UCSD-AML1 (cell line): ENCODE data around the gene EHMT1.
"Not testable (repeated sequence)": the region's sequence is repeated elsewhere in the genome, so short reads cannot be mapped to it uniquely, and the experiment has no call there.

Source experiments
- DNase-seq: peaks from one replicate; lab custom pipeline; 2025; ENCODE audit not compliant: unreplicated experiment; lab: John Stamatoyannopoulos, UW

EHMT1 gene

GRCh38 chr9:137838576-137838975, 219.8 kb downstream of the EHMT1 start:
- DNase-seq: no peak

DNA sequence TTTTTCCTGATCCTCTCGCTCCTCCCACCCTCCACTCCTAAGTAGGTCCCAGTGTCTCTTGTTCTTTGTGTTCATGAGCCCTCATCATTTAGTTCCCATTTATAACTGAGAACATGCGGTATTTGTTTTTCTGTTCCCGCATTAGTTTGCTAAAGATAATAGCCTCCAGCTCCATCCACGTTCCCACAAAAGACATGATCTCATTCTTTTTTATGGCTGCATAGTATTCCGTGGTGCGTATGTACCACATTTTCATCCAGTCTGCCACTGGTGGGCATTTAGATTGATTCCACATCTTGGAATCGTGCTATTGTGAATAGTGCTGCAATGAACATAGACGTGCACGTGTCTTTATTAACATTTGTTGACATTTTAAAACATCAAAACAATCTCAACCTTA, 224.6 kb downstream of the EHMT1 start:
- no peak for DNase-seq

- DNase-seq: no peak
Observed at GRCh38 chr9:137851516-137852267, 232.9 kb downstream of the EHMT1 start.

- no peak for DNase-seq
Observed at GRCh38 chr9:137853392-137853995, 234.7 kb downstream of the EHMT1 start.

DNA sequence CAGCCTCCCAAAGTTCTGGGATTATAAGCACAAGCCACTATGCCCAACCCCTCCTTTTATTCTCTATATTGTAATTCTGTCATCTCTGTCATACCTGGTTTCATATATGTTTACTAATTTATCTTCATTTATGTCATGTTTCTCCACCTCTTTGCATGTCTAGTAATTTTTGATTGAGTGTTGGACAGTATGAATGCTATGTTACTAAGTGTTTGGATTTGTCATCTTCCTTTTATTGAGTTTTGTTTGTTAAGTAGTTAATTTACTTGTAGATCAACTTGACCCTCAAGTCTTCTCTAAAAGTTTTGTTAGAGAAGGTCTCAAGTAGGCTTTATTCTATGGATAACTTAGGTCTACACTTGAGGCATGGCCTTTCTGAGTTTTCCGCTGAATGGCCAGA, 241.6 kb downstream of the EHMT1 start:
- DNase-seq: no peak

GRCh38 chr9:137865581-137866145, 246.9 kb downstream of the EHMT1 start:
- DNase-seq: no peak

- no peak for DNase-seq
Observed at GRCh38 chr9:137866226-137867141, 247.7 kb downstream of the EHMT1 start.

DNA sequence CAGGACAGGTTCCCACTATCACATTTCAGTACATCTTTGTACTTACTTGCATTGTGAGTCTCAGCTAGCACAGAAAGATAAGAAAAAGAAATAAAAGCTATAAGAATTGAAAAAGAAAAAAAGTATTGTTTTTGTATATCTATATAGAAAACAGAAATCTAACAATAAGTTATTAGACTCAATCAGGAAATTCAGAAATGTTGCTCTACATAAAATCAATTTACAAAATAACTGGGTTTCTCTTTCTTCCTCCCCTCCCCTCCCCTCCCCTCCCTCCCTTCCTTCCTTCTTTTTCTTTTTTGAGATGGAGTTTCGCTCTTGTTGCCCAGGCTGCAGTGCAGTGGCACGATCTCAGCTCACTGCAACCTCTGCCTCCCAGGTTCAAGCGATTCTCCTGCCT, 251.6 kb downstream of the EHMT1 start:
- DNase-seq: no peak

DNA sequence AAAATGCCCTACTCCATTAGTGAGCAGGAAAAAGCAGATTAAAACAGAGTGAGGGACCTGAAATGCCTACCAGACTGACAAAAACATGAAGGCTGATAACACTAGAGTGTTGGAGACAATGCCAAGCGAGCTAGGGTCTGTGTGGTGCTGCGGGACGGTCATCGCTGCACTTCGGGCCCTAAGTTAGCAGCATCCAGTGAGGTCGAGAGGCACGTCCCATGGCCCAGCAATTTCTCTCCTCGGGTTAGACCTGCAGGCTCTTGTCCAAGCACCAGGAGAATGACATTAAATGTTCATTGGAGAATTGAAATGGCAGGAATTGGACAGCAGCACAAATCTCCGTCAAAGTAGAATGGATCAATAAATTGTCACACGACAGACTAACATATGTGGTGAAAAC, 253.5 kb downstream of the EHMT1 start:
- no peak for DNase-seq

DNA sequence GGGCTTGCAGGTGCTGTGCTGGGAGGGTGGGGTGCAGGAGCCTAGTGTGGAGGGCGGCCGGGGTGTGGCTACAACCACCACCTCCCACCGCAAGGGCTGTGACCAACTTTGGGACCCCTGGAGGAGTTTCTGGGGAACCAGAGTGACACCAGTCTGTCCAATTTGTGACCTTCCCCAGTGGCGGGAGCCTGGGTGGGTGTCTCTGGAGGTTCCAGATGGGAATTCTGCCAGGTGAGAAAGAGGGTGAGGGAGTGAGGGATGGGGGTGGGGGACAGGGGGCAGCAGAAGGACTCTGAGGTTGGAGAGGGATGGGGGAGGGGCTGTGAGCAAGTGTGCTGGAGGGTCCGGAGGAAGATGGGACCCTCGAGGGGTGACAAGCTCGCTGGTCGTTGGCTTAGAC, 254.6 kb downstream of the EHMT1 start:
- DNase-seq: no peak

DNA sequence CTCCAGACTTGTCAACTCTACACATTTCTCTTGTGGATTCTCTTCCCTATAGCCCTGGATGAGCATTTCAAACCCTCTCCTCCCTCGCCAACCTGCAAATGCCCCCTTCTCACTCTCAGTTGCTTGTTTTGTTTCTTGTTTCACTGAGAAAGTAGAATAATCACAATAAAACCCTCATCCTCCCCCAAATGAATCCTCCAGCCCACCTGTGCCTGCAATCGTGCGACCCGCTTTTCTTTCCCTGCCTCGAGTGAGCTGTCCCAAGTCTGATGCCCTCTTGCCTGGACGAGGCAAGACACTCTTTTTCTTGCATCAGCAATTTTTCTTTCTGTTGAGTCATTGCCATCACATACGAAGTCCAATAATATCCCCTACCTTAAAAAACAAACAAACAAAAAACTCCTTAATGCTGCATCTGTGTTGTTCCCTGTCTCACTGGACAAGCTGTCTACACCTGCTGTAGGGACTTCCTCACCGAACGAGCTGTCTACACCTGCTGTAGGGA, 255.1 kb downstream of the EHMT1 start:
- DNase-seq: no peak

DNA sequence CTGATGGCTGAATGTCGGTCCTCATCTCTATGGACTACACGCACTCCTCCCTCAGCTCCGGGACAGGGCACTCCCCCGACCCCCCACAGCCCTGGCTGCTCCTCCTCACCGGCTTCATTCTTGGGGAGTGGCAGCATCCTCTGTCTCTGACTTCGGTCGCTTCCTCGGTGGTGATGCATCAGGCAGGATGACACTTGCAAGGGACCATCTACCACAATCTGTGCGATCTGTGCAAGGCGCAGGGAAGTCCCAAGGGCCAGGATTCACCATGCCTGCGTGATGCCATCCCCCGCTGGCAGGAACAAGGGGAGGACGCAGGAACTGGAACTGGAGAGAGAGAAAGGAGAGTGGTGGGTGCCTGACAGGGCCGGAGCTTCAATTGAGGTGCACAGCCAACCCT, 256.5 kb downstream of the EHMT1 start:
- no peak for DNase-seq

GRCh38 chr9:137875846-137876245, 257.0 kb downstream of the EHMT1 start:
- no peak for DNase-seq

GRCh38 chr9:137876269-137876668, 257.5 kb downstream of the EHMT1 start:
- no peak for DNase-seq

DNA sequence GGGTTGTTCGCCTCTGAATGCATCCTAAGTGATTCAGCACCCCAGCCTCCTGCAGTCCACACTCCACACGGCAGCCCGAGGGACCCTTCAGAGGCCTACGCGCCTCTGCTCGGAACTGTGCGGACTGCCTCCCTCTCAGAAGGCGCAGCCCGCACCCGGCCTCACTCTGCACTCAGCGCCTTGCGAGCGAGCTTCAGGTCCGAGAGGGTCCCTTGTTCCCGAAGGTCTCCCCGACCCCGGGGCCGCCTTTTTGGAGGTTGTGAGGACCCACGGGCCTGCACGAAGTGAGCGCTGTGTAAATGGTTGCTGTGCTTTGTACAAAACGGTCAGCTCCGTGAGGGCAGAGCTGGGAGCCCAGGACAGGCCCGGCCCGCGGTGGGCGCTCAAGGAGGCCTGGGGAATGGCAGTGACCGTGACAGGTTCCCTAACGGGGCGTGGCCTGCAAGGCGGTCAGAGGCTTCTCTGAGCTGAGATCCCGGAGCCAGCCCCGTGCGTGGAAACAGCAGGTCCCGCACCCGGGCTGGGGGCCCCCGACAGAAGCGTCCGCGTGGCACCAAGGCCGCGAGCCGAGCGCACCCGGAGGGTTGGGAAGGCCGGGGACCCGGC, 258.1 kb downstream of the EHMT1 start:
- no peak for DNase-seq

- DNase-seq: not testable (repeated sequence)
Observed at GRCh38 chr9:137877506-137878122, 258.8 kb downstream of the EHMT1 start, which contains the start of gene CACNA1B. Gene CACNA1B, plus strand, starts transcription at chr9:137877782. Its CDS starts 152 bp downstream, at chr9:137877934.

DNA sequence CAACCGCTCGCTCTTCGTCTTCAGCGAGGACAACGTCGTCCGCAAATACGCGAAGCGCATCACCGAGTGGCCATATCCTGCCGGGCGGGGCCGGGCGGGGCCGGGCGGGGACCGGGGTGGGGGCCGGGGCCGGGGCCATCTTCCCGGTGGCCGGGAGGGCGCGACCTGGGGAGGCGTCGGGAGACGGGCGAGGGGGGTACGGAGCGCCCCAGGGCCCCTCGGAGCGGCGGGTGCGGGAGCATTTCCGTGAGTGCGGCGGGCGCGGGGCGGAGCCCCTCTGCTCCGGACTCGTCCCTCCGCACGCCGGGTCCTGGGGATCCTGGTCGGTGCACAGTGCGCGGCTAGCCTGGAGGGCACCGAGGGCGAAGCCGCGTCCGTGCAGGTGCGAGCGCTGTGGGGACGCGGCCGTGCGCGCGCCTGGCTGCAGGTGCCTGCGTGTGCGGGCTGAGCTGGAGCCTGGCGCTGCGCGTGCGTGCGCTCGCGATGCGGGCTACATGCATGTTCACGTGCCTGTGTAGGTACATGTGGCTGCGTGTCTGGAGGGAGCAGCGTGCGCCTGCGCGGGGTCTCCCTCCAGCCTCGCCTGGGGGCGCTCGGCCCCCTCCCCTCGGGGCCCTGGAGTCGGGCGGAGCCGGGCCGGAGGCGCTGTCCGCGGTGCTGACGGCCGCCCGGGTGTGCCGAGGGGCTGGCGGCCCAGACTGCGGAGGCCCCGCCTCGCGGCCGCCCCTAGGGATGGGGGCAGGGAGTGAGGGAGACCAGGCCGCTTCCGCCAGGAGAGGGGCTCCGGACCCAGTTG, 259.5 kb downstream of the EHMT1 start:
- no peak for DNase-seq

GRCh38 chr9:137879052-137879451, 260.2 kb downstream of the EHMT1 start:
- no peak for DNase-seq

DNA sequence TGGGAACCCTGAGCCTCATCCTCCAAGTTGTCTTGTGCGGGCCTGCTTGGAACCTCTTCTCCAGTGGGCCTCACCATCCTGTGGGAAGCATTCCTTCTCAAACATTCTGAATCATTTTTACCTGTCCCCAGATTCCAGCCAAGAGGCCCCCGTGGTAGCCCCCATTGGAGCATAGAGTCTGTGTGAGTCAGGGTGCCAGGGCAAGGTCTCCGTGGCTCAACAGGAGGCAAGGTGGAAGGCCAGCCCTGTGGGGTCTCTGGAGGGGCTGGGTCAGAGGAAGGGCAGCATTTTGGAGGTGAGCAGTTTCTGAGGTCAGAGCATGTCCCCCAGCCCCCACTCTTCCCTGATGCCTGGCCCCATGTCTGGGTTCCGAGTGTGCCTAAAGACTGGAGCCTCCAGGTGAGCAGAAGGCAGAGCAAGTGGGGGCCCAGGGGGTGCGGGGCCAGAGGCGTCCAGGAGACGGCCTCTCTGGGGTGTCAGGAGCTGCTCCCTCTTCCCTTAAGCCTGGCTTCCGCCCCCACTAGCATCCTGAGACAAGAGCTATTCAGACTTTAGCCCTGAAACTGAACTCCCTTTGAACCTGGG, 260.9 kb downstream of the EHMT1 start:
- no peak for DNase-seq
